ENCODE measurements around the gene ADAMTS1.
"Not testable (repeated sequence)": the region's sequence is repeated elsewhere in the genome, so short reads cannot be mapped to it uniquely, and the experiment has no call there.

Gene ADAMTS1

DNA sequence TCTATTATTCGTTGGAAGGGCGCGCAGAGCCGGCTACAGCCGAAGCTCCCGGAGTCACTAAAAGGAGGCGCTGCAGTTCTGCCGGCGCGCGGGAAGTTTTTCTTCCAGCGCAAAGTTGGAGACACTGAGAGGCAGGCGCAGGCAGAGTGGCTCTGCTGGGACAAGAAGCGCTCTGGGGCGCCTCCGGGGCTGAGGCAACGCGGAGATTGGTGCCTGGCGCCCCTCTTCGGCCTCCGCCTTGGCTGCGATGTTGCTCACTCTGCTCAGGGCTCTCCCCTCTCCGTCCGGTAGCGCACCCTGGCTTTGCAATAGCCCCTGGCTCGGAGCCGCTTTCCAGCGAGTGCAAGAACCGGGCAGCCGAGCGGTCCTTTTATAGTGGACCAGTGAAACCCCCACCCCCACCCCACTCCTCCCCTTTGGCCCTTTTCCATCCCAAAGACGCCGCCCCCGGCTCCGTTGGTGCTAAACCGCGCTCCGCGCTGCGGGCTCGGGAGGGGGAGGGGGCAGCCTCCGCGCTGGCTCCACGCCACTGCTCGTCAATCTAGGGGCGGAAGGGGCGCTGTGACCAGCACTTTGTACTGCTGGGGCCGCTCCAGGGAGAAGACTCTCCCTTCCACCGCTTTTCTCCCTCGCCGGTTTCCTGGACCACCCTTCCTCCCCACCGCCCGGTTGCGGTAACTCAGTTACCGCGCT is at the start of gene ADAMTS1:
TSS of gene ADAMTS1 (minus strand) at position 344 of the 693 bp plus-strand sequence. CDS start 455 bp downstream, outside the sequence.
- DNase-seq (ENCODE audit: low spot score), result peak; percentile 12

GRCh38 chr21:26892151-26892550 is 46.9 kb upstream of the ADAMTS1 start:
- no peak for DNase-seq (ENCODE audit: low spot score)

- no peak for DNase-seq (ENCODE audit: low spot score)
These were observed 43.7 kb upstream of the ADAMTS1 start for GRCh38 chr21:26888931-26889330.

GRCh38 chr21:26888256-26888655 is 43.0 kb upstream of the ADAMTS1 start:
- DNase-seq (ENCODE audit: low spot score), result no peak

GRCh38 chr21:26887251-26887650 is 42.0 kb upstream of the ADAMTS1 start:
- no peak for DNase-seq (ENCODE audit: low spot score)

DNA sequence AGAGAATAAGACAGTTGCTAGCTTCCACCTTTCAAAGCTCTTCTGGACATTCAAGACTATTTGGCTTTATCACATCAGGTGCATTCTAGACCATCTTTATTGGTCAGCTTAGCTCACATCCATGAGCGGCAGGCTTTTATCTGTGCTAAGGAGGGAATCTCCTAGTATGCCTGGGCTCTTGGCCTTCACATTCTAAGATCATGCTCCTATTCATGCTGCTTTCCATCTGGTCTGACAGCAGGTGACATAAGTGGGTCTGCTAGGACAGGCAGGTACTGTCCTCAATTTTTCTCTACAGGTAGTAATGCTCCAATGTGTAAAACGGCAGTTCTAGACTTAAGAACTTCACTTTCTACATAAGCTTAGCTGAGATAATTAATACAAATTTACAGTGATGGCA is 39.2 kb upstream of the ADAMTS1 start:
- DNase-seq (ENCODE audit: low spot score), result no peak

DNA sequence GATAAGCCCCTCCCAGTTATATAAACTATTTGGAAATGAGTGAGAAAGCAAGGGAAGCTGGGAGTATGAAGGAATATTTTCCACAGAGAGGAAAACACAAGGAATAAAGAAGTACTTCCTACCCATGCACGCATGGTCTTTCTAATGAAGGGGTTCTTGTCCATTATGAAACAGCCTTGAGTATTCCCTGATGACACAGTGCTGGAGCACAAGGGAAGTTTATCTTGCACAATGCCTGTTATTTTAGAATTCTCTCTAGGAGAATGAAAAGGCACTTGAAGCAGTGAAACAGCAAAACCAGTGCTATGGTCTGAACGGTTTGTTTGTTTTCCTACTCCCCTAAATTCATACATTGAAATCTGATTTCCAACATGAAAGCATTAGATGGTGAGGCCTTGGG is 38.6 kb upstream of the ADAMTS1 start:
- DNase-seq (ENCODE audit: low spot score), result no peak

- no peak for DNase-seq (ENCODE audit: low spot score)
These were observed 36.5 kb upstream of the ADAMTS1 start for GRCh38 chr21:26881504-26882228.

DNA sequence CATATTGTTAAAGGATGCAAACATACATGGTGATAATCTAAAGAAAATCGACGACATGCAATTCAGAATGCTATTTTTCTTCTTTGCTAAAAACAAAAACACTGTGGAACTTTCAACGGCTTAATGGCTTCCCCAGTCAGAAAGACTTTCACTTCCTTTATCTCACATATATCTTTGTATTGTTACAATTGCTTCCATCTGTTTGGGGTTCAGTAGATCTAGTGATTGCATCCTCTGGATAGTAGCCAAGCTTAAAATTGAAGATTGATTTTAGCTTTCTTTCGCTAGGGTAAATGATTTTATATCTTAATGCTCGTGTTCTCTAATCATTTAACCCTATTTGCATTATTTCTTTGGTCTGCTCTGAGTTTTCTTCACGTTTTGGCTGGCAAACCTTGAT is 31.8 kb upstream of the ADAMTS1 start:
- DNase-seq (ENCODE audit: low spot score), result no peak

GRCh38 chr21:26874347-26874746 is 29.1 kb upstream of the ADAMTS1 start:
- no peak for DNase-seq (ENCODE audit: low spot score)

GRCh38 chr21:26865857-26866256 is 20.6 kb upstream of the ADAMTS1 start:
- DNase-seq (ENCODE audit: low spot score), result no peak

- DNase-seq (ENCODE audit: low spot score), result not testable (repeated sequence)
These were observed 11.7 kb upstream of the ADAMTS1 start for GRCh38 chr21:26856871-26857350.

GRCh38 chr21:26854695-26855094 is 9.5 kb upstream of the ADAMTS1 start:
- DNase-seq (ENCODE audit: low spot score), result not testable (repeated sequence)

DNA sequence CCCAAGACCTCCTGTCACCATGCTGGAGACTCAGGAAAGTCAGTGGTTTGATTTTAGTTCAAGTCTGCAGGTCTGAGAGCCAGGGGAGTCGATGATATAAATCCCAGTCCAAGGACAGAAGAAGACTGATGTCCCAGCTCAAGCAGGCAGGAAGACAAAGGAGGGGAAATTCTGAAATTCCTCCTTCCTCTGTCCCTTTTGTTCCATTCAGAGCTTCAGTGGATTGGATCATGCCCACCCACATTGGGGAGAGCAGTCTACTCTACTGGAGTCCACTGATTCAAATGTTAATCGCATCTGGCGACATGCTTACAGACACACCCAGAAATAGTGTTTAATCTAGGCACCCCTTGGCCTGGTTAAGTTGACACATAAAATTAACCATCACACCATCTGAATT is 7.2 kb upstream of the ADAMTS1 start:
- no peak for DNase-seq (ENCODE audit: low spot score)

DNA sequence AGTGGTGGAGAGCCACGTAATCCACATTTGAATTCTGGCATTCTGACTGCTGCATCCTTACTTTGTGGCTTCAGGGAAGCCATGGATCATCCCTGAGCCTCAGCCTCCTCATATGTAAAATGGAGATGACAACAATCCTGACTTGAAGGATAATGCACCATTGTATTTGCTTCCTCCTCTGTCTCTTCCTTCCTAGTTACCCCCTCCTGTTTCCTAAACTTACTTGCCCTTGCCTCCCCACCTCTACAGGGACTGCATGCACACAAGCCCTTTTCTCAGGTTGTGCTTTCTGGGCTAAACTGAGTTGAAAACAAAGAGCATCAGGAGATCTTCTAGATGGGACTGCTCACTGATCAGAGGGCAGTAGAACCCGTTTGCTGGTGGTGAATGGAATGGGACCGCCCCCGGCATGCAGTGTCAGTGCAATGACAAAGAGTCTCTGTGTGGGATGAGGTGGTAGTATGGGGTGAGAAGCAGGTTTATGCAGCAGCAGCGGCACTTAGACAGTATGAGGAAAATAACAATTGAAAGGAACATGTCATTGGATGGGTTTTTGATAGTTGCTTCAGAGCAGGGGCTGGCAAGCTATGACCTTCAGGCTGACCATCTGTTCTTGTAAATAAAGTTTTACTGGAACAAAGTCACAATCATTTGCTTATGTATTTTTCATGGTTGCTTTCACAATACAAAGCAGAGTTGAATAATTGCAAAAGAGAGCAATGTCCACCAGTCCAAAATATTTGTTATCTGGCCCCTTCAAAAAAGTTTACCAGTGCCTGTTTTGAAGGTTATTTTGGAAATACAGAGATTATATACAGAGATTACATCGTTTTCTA is 6.1 kb upstream of the ADAMTS1 start:
- DNase-seq (ENCODE audit: low spot score), result no peak

DNA sequence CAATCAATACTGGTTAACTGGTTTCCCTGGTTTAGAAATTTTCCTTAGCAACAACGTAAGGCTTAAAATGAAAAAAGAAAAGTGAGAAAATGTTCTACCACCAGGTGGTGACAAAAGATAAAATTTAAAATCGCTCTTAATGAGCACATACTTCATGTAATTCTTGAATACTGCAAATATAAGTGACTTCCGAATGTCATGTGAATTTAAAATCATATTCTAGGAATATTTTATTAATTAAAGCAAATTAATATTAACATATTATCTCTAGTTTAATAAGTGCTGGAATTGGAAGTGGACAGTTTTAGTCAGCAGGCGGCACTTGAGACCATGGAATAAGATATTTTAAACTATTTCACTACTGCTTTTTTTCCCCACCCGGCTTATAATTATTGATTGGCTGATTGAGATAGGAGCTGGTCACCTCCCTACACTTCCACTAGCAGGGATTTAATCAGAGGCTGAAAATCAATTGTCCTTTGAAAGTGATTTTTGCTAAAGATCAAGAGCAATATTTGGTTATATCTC is 5.0 kb upstream of the ADAMTS1 start:
- DNase-seq (ENCODE audit: low spot score), result peak; percentile 17

GRCh38 chr21:26849428-26850115 is 4.4 kb upstream of the ADAMTS1 start:
- DNase-seq (ENCODE audit: low spot score), result peak; percentile 25

GRCh38 chr21:26847921-26848320 is 2.7 kb upstream of the ADAMTS1 start:
- no peak for DNase-seq (ENCODE audit: low spot score)

- no peak for DNase-seq (ENCODE audit: low spot score)
These were observed 1.8 kb upstream of the ADAMTS1 start for GRCh38 chr21:26847002-26847401.

GRCh38 chr21:26846036-26846931 is 1.1 kb upstream of the ADAMTS1 start:
- no peak for DNase-seq (ENCODE audit: low spot score)

- DNase-seq (ENCODE audit: low spot score), result no peak
These were observed 488 bp upstream of the ADAMTS1 start for GRCh38 chr21:26845759-26846035.
